Central memory CD4-positive, alpha-beta T cell (primary cell): ENCODE data around the gene PYGB.
"Not testable (repeated sequence)": the region's sequence is repeated elsewhere in the genome, so short reads cannot be mapped to it uniquely, and the experiment has no call there.

Source experiments
- DNase-seq: peaks from one replicate; pipeline ENCODE4 v3.0.0; 2022

PYGB gene

GRCh38 chr20:25296094-25297093 lies 48.5 kb downstream of the PYGB start:
- no peak for DNase-seq

- no peak for DNase-seq
Measured at GRCh38 chr20:25297141-25297905, 49.4 kb downstream of the PYGB start.

GRCh38 chr20:25299806-25300205 lies 51.9 kb downstream of the PYGB start:
- no peak for DNase-seq

- DNase-seq, result no peak
Measured at GRCh38 chr20:25300496-25301170, 52.7 kb downstream of the PYGB start.

GRCh38 chr20:25301357-25301920 lies 53.6 kb downstream of the PYGB start:
- no peak for DNase-seq

GRCh38 chr20:25302596-25302995 lies 54.7 kb downstream of the PYGB start:
- DNase-seq, result no peak

- no peak for DNase-seq
Measured at GRCh38 chr20:25303292-25304024, 55.6 kb downstream of the PYGB start.

- no peak for DNase-seq
Measured at GRCh38 chr20:25304025-25304549, 56.2 kb downstream of the PYGB start.

- DNase-seq, result no peak
Measured at GRCh38 chr20:25306991-25307903, 59.4 kb downstream of the PYGB start.

- no peak for DNase-seq
Measured at GRCh38 chr20:25308083-25308491, 60.2 kb downstream of the PYGB start.

GRCh38 chr20:25308671-25309394 lies 60.9 kb downstream of the PYGB start:
- no peak for DNase-seq

- DNase-seq, result no peak
Measured at GRCh38 chr20:25309395-25310267, 61.7 kb downstream of the PYGB start.

GRCh38 chr20:25310268-25310920 lies 62.5 kb downstream of the PYGB start:
- peak; percentile 10 for DNase-seq

GRCh38 chr20:25310921-25311728 lies 63.2 kb downstream of the PYGB start:
- DNase-seq, result no peak

- not testable (repeated sequence) for DNase-seq
Measured at GRCh38 chr20:25312716-25313115, 64.8 kb downstream of the PYGB start.

GRCh38 chr20:25313593-25313992 lies 65.7 kb downstream of the PYGB start:
- DNase-seq, result no peak
